HepG2 (cell line): ENCODE measurements around the gene PRR33. TPM values are rescaled to one million over a fixed set of nuclear protein-coding genes. Genes with fewer than 3 reads are reported as not detected.

Experiments used
- ATAC-seq: fragments of 200-7000 bp; cut with Tn5 transposase; 3 replicates; pipeline ENCODE4 v1.9.1; 2020; ENCODE audit warnings: mild to moderate bottlenecking, moderate library complexity
- BruUV-seq: library from RNA; stranded (reverse); fragments of 400-500 nt; replicated peaks from 2 replicates; lab custom pipeline; 2021; lab: Mats Ljungman, UMichigan
- CTCF ChIA-PET: fragments of 300-600 bp; formaldehyde crosslinking; extraction: SDS; loops from one replicate; lab custom pipeline; 2021; ENCODE audit warnings: low total read pairs, inconsistent platforms, low intra/inter-chr PET ratio; lab: Yijun Ruan, JAX
- POLR2A ChIA-PET: fragments of 350-600 bp; sonication (Branson Sonifier 250); formaldehyde crosslinking; loops from one replicate; lab custom pipeline; 2020; ENCODE audit warnings: antibody characterized with exemption, inconsistent platforms; lab: Yijun Ruan, JAX
- DNase-seq: peaks from one replicate; pipeline ENCODE4 v3.0.0-alpha.2; 2015; ENCODE audit warnings: low spot score
- FAIRE-seq: peaks from 3 replicates; lab custom pipeline; 2011; peaks lifted over from hg19 to GRCh38; lab: Jason Lieb, UNC
- H2AFZ ChIP-seq: one replicate; pipeline ENCODE4 v1.6.1; 2011; ENCODE audit warnings: low read length, inconsistent platforms
- H3K27ac ChIP-seq: fragments of 300-600 bp; 3 replicates; pipeline ENCODE4 v1.8.0; 2011; ENCODE audit warnings: mixed run types, mild to moderate bottlenecking, mixed read lengths, low read length, inconsistent platforms; ENCODE audit not compliant: insufficient read depth; ENCODE audit errors: extremely low read length
- H3K27me3 ChIP-seq, 2 experiments: fragments of 200-600 bp in 1 of 2; 2 replicates in 1 of 2; 3 replicates in 1 of 2; pipeline versions ENCODE4 v1.6.0 to v1.8.0; 2011; ENCODE audit warnings: low read length in 2 of 2, mild to moderate bottlenecking in 2 of 2, moderate library complexity in 2 of 2, inconsistent platforms in 1 of 2; ENCODE audit not compliant: insufficient read depth in 2 of 2, control insufficient read depth in 1 of 2
- H3K36me3 ChIP-seq, 2 experiments: fragments of 200-600 bp in 1 of 2; replicated peaks in 1 of 2; 2 replicates in 1 of 2; 3 replicates in 1 of 2; pipeline versions ENCODE4 v1.5.1 to v1.8.0; 2011; ENCODE audit warnings: low read length in 2 of 2, inconsistent platforms in 1 of 2; ENCODE audit not compliant: insufficient read depth in 2 of 2, control insufficient read depth in 1 of 2
- H3K4me1 ChIP-seq: 2 replicates; pipeline ENCODE4 v1.5.1; 2012; ENCODE audit warnings: low read length, inconsistent platforms; ENCODE audit not compliant: insufficient read depth
- H3K4me2 ChIP-seq: 2 replicates; pipeline ENCODE4 v1.6.0; 2011; ENCODE audit warnings: low read depth, low read length, inconsistent platforms
- H3K4me3 ChIP-seq, 3 experiments: fragments of 200-600 bp in 1 of 3; sonication (generic), shearing (Covaris generic) in 1 of 3; replicated peaks in 1 of 3; 2 replicates each; pipeline ENCODE4 v1.5.1; 2011 to 2016; ENCODE audit warnings: low read length in 3 of 3, inconsistent platforms in 2 of 3, low read depth in 2 of 3, mild to moderate bottlenecking in 2 of 3, control low read depth in 1 of 3, mixed read lengths in 1 of 3; ENCODE audit not compliant: insufficient read depth in 1 of 3
- H3K79me2 ChIP-seq: one replicate; pipeline ENCODE4 v1.6.1; 2011; ENCODE audit warnings: low read length, inconsistent platforms; ENCODE audit not compliant: insufficient read depth
- H3K9ac ChIP-seq: 2 replicates; pipeline ENCODE4 v1.6.0; 2011; ENCODE audit warnings: mild to moderate bottlenecking, low read depth, low read length, inconsistent platforms; ENCODE audit not compliant: insufficient read depth
- H3K9me3 ChIP-seq: 2 replicates; pipeline ENCODE4 v1.5.1; 2012; ENCODE audit warnings: mild to moderate bottlenecking, low read length
- H4K20me1 ChIP-seq: 2 replicates; pipeline ENCODE4 v1.6.0; 2011; ENCODE audit warnings: inconsistent platforms, mild to moderate bottlenecking, low read length, moderate library complexity; ENCODE audit not compliant: insufficient read depth
- EED ChIP-seq: sonication (generic); formaldehyde crosslinking; IDR thresholded peaks from 2 replicates; pipeline ENCODE4 v1.5.0; 2020; ENCODE audit warnings: mild to moderate bottlenecking, missing genetic modification reagents
- FOSL2 ChIP-seq: sonication (generic); formaldehyde crosslinking; IDR thresholded peaks from 2 replicates; pipeline ENCODE4 v1.4.0; 2020; ENCODE audit warnings: missing genetic modification reagents
- HMG20A ChIP-seq: IDR thresholded peaks from 2 replicates; pipeline ENCODE4 v1.6.1; 2016; ENCODE audit warnings: borderline replicate concordance
- KAT7 ChIP-seq: IDR thresholded peaks from 2 replicates; pipeline ENCODE4 v1.6.1; 2018; ENCODE audit warnings: borderline replicate concordance, missing compliant biosample characterization
- MTA1 ChIP-seq: sonication (generic); formaldehyde crosslinking; IDR thresholded peaks from 2 replicates; pipeline ENCODE4 v1.4.0; 2020; ENCODE audit warnings: missing genetic modification reagents, mild to moderate bottlenecking, borderline replicate concordance
- NR3C1 ChIP-seq: sonication (generic); formaldehyde crosslinking; IDR thresholded peaks from 2 replicates; pipeline ENCODE4 v1.4.0; 2020; ENCODE audit warnings: missing genetic modification reagents
- RNF219 ChIP-seq: sonication (generic); formaldehyde crosslinking; IDR thresholded peaks from 2 replicates; pipeline ENCODE4 v1.5.0; 2020; ENCODE audit warnings: mild to moderate bottlenecking, missing genetic modification reagents
- RXRA ChIP-seq: sonication (generic); formaldehyde crosslinking; IDR thresholded peaks from 2 replicates; pipeline ENCODE4 v1.5.1; 2020; ENCODE audit warnings: missing genetic modification reagents
- SP140L ChIP-seq: sonication (generic); formaldehyde crosslinking; IDR thresholded peaks from 2 replicates; pipeline ENCODE4 v1.4.0; 2020; ENCODE audit warnings: missing genetic modification reagents, borderline replicate concordance
- ZNF432 ChIP-seq: sonication (generic); formaldehyde crosslinking; IDR thresholded peaks from 2 replicates; pipeline ENCODE4 v1.5.0; 2020; ENCODE audit warnings: missing genetic modification reagents, mild to moderate bottlenecking, borderline replicate concordance
- ZNF501 ChIP-seq: sonication (generic); formaldehyde crosslinking; IDR thresholded peaks from 2 replicates; pipeline ENCODE4 v1.5.1; 2020; ENCODE audit warnings: mild to moderate bottlenecking, moderate library complexity, missing genetic modification reagents
- ZNF547 ChIP-seq: sonication (generic); formaldehyde crosslinking; IDR thresholded peaks from 2 replicates; pipeline ENCODE4 v1.5.1; 2020; ENCODE audit warnings: mild to moderate bottlenecking, missing genetic modification reagents
- WGBS: methylation state at CpG from one replicate; pipeline ENCODE4 v1.1.6; 2017; ENCODE audit warnings: low lambda C conversion rate; 5-methylcytosine and 5-hydroxymethylcytosine counted together
- in situ Hi-C: cut with HindIII; loops from 2 replicates; pipeline ENCODE4 v1.10.0; 2017; ENCODE audit warnings: low pct_unique_long_range_greater_than_20kb; ENCODE audit not compliant: extremely low pct_ligation_motif_present
- intact Hi-C: fragments of 100-400 bp; cut with micrococcal nuclease; formaldehyde crosslinking; loops from one replicate; pipeline ENCODE4 v1.10.0; 2022; ENCODE audit not compliant: unreplicated experiment
- polyA plus RNA-seq, 8 experiments: library from polyadenylated mRNA; depleted of rRNA in 3 of 8; stranded (reverse) in 7 of 8; unstranded in 1 of 8; fragments of >200 nt; fragmentation: Illumina TruSeq in 4 of 8; extraction: Trizol in 4 of 8; gene quantifications; 2 replicates each; pipeline versions ENCODE4 v1.2.1 to v1.2.3, GENCODE V29; 2011 to 2016; ENCODE audit warnings: low read depth in 4 of 8, missing spikeins in 1 of 8, mixed read lengths in 1 of 8; ENCODE audit not compliant: insufficient read depth in 1 of 8
- total RNA-seq, 5 experiments: library from RNA; depleted of rRNA; stranded (reverse); fragments of >200 nt; fragmentation: Illumina TruSeq; extraction: Trizol; gene quantifications; 2 replicates each; pipeline ENCODE4 v1.2.3, GENCODE V29; 2016; ENCODE audit warnings: low read depth in 1 of 5
- TF ChIP-seq, protein P1 (sequence below): IDR thresholded peaks from 2 replicates; pipeline ENCODE4 v1.4.0; 2020; ENCODE audit warnings: mild to moderate bottlenecking, missing genetic modification reagents
- TF ChIP-seq, protein P2 (sequence below): sonication (generic); formaldehyde crosslinking; IDR thresholded peaks from 2 replicates; pipeline ENCODE4 v1.9.0; 2022; ENCODE audit warnings: low read depth, missing genetic modification reagents
- TF ChIP-seq, protein P3 (sequence below): IDR thresholded peaks from 2 replicates; pipeline ENCODE4 v1.6.1; 2018; ENCODE audit warnings: missing genetic modification reagents

Gene PRR33
- total and polyA plus RNA-seq, 2 of the 13 experiments (the other 11 are each of a cell fraction or from before 2014, with no cell fraction given) = not detected

DNA sequence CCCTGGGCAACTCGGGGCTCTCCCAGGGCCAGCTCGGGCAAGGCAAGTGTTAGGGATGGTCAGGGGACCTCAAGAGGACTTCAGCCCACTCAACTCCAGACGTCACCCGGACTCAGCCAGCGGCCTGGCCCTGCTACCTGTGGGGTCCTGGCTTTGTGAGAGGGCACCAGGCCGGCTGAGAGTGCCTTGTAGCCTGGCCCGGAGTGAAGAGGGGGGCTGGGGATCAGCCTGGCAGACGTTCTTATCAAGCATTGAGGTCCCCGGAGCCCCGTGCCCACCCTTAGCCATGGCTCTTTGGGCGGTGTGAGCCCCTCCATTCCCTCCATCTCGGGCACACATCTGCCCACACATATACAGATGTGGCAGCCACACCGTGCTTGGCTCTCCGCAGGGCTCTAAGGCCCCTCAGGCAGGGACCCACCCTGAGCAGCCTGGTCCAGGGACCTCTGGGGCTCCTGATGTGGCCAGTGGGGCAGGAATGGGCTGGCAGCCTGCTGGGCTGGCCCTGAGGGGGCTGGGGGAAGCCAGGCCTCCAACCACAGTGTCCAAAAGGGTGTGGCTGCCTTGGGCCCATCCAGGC, 23.5 kb downstream of the PRR33 start (continued):
- TF ChIP-seq, protein P1, sequence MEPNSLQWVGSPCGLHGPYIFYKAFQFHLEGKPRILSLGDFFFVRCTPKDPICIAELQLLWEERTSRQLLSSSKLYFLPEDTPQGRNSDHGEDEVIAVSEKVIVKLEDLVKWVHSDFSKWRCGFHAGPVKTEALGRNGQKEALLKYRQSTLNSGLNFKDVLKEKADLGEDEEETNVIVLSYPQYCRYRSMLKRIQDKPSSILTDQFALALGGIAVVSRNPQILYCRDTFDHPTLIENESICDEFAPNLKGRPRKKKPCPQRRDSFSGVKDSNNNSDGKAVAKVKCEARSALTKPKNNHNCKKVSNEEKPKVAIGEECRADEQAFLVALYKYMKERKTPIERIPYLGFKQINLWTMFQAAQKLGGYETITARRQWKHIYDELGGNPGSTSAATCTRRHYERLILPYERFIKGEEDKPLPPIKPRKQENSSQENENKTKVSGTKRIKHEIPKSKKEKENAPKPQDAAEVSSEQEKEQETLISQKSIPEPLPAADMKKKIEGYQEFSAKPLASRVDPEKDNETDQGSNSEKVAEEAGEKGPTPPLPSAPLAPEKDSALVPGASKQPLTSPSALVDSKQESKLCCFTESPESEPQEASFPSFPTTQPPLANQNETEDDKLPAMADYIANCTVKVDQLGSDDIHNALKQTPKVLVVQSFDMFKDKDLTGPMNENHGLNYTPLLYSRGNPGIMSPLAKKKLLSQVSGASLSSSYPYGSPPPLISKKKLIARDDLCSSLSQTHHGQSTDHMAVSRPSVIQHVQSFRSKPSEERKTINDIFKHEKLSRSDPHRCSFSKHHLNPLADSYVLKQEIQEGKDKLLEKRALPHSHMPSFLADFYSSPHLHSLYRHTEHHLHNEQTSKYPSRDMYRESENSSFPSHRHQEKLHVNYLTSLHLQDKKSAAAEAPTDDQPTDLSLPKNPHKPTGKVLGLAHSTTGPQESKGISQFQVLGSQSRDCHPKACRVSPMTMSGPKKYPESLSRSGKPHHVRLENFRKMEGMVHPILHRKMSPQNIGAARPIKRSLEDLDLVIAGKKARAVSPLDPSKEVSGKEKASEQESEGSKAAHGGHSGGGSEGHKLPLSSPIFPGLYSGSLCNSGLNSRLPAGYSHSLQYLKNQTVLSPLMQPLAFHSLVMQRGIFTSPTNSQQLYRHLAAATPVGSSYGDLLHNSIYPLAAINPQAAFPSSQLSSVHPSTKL (CRISPR knock-in tag) = no peak
- TF ChIP-seq MTA1 (no peak), ZNF432 (CRISPR knock-in tag) (no peak), RXRA (CRISPR knock-in tag) (no peak)
- TF ChIP-seq, protein P2, sequence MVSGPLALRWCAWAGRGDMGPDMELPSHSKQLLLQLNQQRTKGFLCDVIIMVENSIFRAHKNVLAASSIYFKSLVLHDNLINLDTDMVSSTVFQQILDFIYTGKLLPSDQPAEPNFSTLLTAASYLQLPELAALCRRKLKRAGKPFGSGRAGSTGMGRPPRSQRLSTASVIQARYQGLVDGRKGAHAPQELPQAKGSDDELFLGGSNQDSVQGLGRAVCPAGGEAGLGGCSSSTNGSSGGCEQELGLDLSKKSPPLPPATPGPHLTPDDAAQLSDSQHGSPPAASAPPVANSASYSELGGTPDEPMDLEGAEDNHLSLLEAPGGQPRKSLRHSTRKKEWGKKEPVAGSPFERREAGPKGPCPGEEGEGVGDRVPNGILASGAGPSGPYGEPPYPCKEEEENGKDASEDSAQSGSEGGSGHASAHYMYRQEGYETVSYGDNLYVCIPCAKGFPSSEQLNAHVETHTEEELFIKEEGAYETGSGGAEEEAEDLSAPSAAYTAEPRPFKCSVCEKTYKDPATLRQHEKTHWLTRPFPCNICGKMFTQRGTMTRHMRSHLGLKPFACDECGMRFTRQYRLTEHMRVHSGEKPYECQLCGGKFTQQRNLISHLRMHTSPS (CRISPR knock-in tag) = no peak

GRCh38 chr11:1867381-1867780, 24.3 kb downstream of the PRR33 start:
- ChIA-PET POLR2A (no interaction called here), CTCF (no interaction called here)
- no peak for FAIRE-seq
- H3K9me3 ChIP-seq = no peaks in the 10 kb centered on the region
- no peaks in the 10 kb centered on the region for H3K36me3 ChIP-seq
- H3K27ac ChIP-seq = no peak overlapping the region
- peaks cover 28 to 93% of the 10 kb centered on the region in 2 experiments for H3K27me3 ChIP-seq
- no peak for DNase-seq
- no peaks in the 10 kb centered on the region for H3K79me2 ChIP-seq
- intact Hi-C loops = no loop called here
- H3K4me1 ChIP-seq = no peaks in the 10 kb centered on the region
- in situ Hi-C loops = no loop called here
- 4% methylated on average over 5 of the region's 8 CpGs for WGBS
- no peak overlapping the region for H2AFZ ChIP-seq
- no peak overlapping the region for H3K9ac ChIP-seq
- no peak for ATAC-seq
- H3K4me3 ChIP-seq = no peak overlapping the region
- BruUV-seq = no TSS peak
- H4K20me1 ChIP-seq = no peaks in the 10 kb centered on the region
- H3K4me2 ChIP-seq = no peak overlapping the region
- TF ChIP-seq KAT7 = no peak
- TF ChIP-seq ZNF547 (CRISPR knock-in tag) = no peak
- TF ChIP-seq NR3C1 (CRISPR knock-in tag) = no peak
- TF ChIP-seq, protein P3, sequence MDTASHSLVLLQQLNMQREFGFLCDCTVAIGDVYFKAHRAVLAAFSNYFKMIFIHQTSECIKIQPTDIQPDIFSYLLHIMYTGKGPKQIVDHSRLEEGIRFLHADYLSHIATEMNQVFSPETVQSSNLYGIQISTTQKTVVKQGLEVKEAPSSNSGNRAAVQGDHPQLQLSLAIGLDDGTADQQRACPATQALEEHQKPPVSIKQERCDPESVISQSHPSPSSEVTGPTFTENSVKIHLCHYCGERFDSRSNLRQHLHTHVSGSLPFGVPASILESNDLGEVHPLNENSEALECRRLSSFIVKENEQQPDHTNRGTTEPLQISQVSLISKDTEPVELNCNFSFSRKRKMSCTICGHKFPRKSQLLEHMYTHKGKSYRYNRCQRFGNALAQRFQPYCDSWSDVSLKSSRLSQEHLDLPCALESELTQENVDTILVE (CRISPR knock-in tag) = no peak
- no peak for TF ChIP-seq ZNF501 (CRISPR knock-in tag)
- no peak for TF ChIP-seq HMG20A (CRISPR knock-in tag)
- TF ChIP-seq RNF219 (CRISPR knock-in tag) = no peak
- TF ChIP-seq EED (CRISPR knock-in tag) = no peak
- TF ChIP-seq FOSL2 = no peak
- no peak for TF ChIP-seq SP140L
